GM18519 (cell line): ENCODE data around the gene CUX1.
"Not testable (repeated sequence)": the region's sequence is repeated elsewhere in the genome, so short reads cannot be mapped to it uniquely, and the experiment has no call there.

ENCODE experiments used
- ATAC-seq: cut with Tn5 transposase; IDR thresholded peaks from one replicate; pipeline ENCODE4 v1.9.1; 2021; ENCODE audit warnings: mild to moderate bottlenecking, moderate library complexity; ENCODE audit not compliant: unreplicated experiment, low FRiP score

CUX1 gene

DNA sequence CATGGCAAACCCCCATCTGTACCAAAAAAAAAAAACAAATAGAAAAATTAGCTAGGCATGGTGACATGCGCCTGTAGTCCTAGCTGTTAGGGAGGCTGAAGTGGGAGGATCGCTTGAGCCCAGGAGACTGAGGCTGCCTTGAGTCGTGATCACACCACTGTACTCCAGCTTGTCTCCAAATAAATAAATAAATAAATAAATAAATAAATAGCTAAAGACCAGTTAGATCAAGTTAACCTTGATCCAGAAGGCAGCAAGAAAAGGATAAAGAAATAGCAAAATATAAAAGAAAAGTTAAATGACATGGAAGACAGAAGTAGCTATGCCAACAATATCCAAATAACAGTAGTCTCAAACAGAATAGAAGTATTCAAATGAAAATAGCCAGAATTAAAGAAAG is 337.0 kb downstream of the CUX1 start:
- ATAC-seq, result no peak

- no peak for ATAC-seq
These were observed 338.5 kb downstream of the CUX1 start for GRCh38 chr7:102155821-102156441.

DNA sequence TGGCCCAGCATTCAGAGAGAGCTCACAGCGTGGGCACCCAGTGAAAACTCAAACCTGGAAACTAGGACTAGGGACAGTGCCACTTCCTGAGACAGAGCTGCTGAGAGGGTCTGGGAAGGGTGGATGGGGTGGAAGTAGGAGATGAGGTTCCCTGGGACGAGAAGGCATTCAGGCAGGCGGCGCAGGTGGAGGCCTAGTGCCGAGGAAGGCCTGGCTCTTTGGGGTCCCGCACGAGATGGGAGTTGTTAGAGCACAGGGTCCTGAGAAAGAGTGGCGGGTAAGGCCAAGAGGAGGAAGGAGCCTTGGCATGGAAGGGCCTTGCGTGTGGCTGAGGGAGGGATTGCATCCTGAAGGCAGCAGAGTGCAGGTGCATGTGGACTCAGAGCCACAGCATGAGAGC is 339.4 kb downstream of the CUX1 start:
- no peak for ATAC-seq

DNA sequence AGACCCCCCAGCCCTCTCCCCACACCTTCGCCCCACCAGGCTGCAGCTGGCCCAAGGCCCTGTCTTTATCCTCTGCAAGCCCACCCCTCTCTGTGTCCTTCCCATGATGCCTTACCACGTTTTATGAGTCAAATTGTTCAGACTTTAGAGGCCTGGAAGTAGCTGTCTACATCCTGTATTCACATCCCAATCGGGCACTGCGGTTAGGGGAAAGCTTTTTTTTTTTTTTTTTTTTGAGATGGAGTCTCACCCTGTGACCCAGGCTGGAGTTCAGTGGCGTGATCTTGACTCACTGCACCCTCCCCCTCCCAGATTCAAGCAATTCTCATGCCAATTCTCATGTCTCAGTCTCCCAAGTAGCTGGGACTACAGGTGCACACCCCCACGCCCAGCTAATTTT is 347.7 kb downstream of the CUX1 start:
- ATAC-seq, result no peak

- no peak for ATAC-seq
These were observed 349.8 kb downstream of the CUX1 start for GRCh38 chr7:102167254-102167653.

DNA sequence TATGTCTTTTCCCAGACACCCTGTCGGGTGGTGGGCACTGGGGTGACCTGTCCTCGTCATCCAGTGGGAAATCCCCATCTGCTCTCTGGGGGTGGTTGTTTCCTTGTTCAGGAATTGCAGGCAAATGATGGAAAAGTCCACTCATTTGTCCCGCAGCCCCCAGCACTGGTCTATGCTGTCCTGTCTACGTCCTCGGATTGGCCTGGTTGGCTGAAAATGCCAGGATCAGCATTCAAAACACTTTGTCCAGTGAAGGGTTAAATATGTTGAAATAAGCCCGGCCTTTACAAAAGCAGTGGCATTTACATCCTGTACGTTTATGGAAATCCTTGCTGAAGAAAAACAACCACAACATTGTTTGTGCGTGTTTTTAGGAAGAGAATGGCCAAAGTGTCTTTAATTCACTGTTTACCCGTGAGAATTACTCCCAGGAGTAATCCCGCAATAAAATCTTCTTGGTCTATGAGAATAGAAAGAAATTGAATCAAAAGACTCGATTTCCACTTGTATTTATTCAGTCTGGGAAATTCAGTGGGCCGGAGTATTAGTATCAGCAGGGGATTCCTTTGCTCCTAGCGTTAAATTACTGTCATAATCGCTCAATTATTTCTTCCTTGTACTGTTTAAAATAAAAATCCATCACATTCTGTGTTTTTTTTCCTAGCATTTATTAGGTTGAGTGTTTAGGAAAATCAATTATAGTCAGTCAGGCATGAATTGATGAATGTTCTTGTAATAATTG is 352.4 kb downstream of the CUX1 start:
- ATAC-seq, result no peak

GRCh38 chr7:102170393-102170970 is 353.1 kb downstream of the CUX1 start:
- no peak for ATAC-seq

DNA sequence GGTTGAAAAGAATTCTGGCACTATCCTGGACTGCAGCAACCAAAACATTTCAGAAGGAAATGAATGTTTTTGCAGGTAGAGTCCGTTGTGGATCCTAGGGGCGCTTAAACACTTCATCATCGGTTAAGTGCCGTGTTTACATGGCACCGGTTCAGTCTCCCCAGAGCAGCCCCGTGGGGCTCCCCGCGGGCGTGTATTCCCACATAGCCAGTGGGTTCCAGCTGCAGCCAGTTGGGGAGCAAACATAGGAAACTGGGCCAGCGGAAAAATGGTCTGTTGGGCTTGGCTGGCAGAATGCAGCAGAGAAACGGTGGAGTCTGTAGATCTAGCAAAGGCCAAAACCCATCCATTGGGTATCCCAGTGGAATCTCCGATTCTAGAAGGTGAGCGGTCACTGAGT is 356.2 kb downstream of the CUX1 start:
- ATAC-seq, result no peak

- ATAC-seq, result no peak
These were observed 358.2 kb downstream of the CUX1 start for GRCh38 chr7:102175423-102176170.

GRCh38 chr7:102178410-102178809 is 361.0 kb downstream of the CUX1 start:
- no peak for ATAC-seq

DNA sequence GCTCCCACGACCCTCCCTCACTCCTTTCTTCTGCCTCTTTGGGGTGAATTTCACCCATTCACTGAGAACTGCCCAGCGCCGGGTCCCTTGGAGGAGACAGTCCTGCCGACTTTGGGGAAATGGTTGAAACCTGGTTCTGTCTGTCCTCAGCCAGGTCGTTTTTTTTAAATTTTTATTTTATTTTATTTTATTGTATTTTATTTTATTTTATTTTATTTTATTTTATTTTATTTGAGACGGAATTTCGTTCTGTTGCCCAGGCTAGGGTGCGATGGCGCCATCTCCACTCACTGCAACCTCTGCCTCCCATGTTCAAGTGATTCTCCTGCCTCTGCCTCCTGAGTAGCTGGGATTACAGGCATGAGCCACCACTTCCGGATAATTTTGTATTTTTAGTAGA is 363.3 kb downstream of the CUX1 start:
- no peak for ATAC-seq

GRCh38 chr7:102181517-102181916 is 364.1 kb downstream of the CUX1 start:
- no peak for ATAC-seq

GRCh38 chr7:102182016-102182415 is 364.6 kb downstream of the CUX1 start:
- no peak for ATAC-seq

DNA sequence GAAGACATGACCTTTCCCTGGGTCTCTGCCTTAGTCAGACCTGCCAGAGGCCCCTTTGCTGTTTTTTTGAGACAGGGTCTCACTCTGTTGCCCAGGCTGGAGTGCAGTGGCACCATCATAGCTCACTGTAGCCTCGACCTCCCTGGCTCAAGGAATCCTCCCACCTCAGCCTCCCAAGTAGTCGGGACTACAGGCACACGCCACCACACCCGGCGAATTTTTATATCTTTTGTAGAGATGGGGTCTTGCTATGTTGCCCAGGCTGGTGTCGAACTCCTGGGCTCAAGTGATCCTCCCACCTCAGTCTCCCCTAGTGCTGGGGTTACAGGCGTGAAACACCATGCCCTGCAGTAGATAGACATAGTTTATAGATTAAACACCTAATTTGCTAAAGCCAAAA is 366.4 kb downstream of the CUX1 start:
- ATAC-seq, result not testable (repeated sequence)

- ATAC-seq, result no peak
These were observed 366.9 kb downstream of the CUX1 start for GRCh38 chr7:102184303-102184702.

- ATAC-seq, result no peak
These were observed 368.4 kb downstream of the CUX1 start for GRCh38 chr7:102185796-102186195.

DNA sequence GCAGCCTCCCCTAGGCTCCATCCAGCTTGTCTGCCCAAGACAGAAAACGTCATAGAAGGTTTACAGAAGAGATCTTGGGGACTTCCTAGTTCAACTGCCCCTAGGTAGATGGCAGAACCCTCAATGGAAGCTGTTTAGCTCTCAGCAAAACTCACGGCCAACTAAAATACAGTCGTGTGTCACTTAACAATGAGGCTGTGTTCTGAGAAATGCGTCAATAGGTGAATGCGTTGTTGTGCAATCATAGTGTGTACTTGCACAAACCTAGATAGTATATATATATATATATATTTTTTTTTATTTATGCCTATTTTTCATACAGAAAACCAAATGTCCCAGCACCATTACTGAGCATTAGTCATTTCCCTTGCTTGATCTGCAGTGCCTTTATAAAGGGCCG is 368.9 kb downstream of the CUX1 start:
- ATAC-seq, result no peak

DNA sequence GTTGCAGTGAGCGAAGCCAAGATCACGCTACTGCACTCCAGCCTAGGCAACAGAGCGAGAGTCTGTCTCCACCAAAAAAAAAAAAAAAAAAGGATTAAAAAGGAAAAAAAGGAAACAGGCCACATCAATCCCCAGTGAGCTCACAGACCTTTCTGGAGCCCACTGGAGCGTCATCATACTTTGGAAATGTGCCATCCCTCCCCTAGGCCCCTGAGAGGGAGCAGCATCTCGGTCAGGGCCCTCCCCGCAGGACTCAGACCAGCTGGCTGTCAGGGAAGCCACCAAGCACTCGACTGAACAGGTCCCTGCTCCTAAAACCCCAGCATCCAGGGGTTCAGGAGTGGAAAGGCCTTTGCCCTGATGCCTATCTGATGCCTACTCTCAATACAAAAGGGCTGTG is 371.3 kb downstream of the CUX1 start:
- no peak for ATAC-seq

DNA sequence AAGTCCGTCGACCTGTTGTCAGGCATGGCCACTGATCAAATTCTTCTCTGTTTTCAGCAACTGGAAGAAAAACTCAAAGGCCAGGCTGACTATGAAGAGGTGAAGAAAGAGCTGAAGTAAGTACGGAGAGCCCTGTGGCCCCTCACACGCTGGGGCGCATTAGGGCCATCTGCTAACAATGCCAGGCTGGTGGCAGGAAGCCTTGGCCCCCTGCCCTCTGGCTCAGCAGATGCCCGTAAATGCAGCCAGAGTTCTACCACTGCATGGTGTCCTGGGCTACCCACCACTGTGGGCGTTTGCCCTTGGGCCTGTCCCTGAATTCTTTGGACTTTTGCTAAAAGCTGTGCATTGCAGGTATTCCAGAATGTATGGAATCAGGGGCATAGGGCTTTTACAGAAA is 372.3 kb downstream of the CUX1 start:
- no peak for ATAC-seq

GRCh38 chr7:102190776-102191350 is 373.4 kb downstream of the CUX1 start:
- ATAC-seq, result no peak
